IMR-90 (cell line): ENCODE results near the gene ARMH2. TPM values are rescaled to one million over a fixed set of nuclear protein-coding genes. Genes with fewer than 3 reads are reported as not detected.

Source experiments
- ATAC-seq: fragments of 200-7000 bp; cut with Tn5 transposase; 2 replicates; pipeline ENCODE4 v1.9.1; 2020; ENCODE audit warnings: low read depth, mild to moderate bottlenecking, moderate library complexity
- BruUV-seq: library from RNA; stranded (reverse); fragments of 400-500 nt; replicated peaks from 2 replicates; lab custom pipeline; 2021; lab: Mats Ljungman, UMichigan
- CTCF ChIA-PET: fragments of 300-600 bp; formaldehyde crosslinking; extraction: SDS; loops from one replicate; lab custom pipeline; 2021; ENCODE audit warnings: antibody characterized with exemption; lab: Yijun Ruan, JAX
- POLR2A ChIA-PET: fragments of 300-600 bp; sonication (Branson Sonifier 250); formaldehyde crosslinking; loops from one replicate; lab custom pipeline; 2022; ENCODE audit warnings: antibody characterized with exemption; ENCODE audit not compliant: unreplicated experiment; lab: Charles Lee
- DNase-seq: peaks from one replicate; pipeline ENCODE4 v3.0.0; 2013
- H2AFZ ChIP-seq: replicated peaks from 2 replicates; pipeline ENCODE3; 2013; ENCODE audit warnings: low read length, mild to moderate bottlenecking; ENCODE audit not compliant: poor library complexity
- H2AK5ac ChIP-seq: 2 replicates; pipeline ENCODE4 v1.6.1; 2013; ENCODE audit warnings: low read depth, low read length, inconsistent platforms
- H2AK9ac ChIP-seq: replicated peaks from 2 replicates; pipeline ENCODE3; 2013; ENCODE audit warnings: mild to moderate bottlenecking, low read depth, low read length, moderate library complexity; ENCODE audit not compliant: poor library complexity
- H2BK120ac ChIP-seq: 2 replicates; pipeline ENCODE4 v1.6.1; 2013; ENCODE audit warnings: low read depth, low read length, inconsistent platforms
- H2BK15ac ChIP-seq: 3 replicates; pipeline ENCODE4 v1.6.1; 2013; ENCODE audit warnings: low read depth, low read length, inconsistent platforms
- H2BK20ac ChIP-seq: 2 replicates; pipeline ENCODE4 v1.6.1; 2013; ENCODE audit warnings: low read depth, mild to moderate bottlenecking, inconsistent platforms, low read length, moderate library complexity
- H2BK5ac ChIP-seq: 2 replicates; pipeline ENCODE4 v1.6.1; 2013; ENCODE audit warnings: mild to moderate bottlenecking, low read depth, low read length, inconsistent platforms; ENCODE audit not compliant: poor library complexity, severe bottlenecking
- H3K14ac ChIP-seq: replicated peaks from 2 replicates; pipeline ENCODE4 v1.6.1; 2013; ENCODE audit warnings: low read depth, low read length, inconsistent platforms
- H3K18ac ChIP-seq: 2 replicates; pipeline ENCODE4 v1.6.1; 2013; ENCODE audit warnings: low read depth, low read length, control low read depth
- H3K23ac ChIP-seq: 2 replicates; pipeline ENCODE4 v1.6.1; 2013; ENCODE audit warnings: low read depth, low read length, inconsistent platforms
- H3K27ac ChIP-seq: 2 replicates; pipeline ENCODE4 v1.5.1; 2013; ENCODE audit warnings: mild to moderate bottlenecking, control low read depth, low read length; ENCODE audit not compliant: insufficient read depth
- H3K27me3 ChIP-seq: 2 replicates; pipeline ENCODE4 v1.6.1; 2013; ENCODE audit warnings: low read length; ENCODE audit not compliant: control insufficient read depth, insufficient read depth
- H3K36me3 ChIP-seq: 2 replicates; pipeline ENCODE4 v1.6.1; 2013; ENCODE audit warnings: low read length, mixed read lengths; ENCODE audit not compliant: control insufficient read depth, insufficient read depth
- H3K4ac ChIP-seq: 2 replicates; pipeline ENCODE4 v1.6.1; 2013; ENCODE audit warnings: low read depth, low read length, inconsistent platforms
- H3K4me1 ChIP-seq: 2 replicates; pipeline ENCODE4 v1.6.1; 2013; ENCODE audit warnings: low read length, mixed read lengths; ENCODE audit not compliant: control insufficient read depth, insufficient read depth
- H3K4me2 ChIP-seq: 2 replicates; pipeline ENCODE4 v1.6.1; 2013; ENCODE audit warnings: low read depth, mild to moderate bottlenecking, control low read depth, low read length, moderate library complexity
- H3K4me3 ChIP-seq: 2 replicates; pipeline ENCODE4 v1.5.1; 2013; ENCODE audit warnings: low read depth, mild to moderate bottlenecking, control low read depth, low read length, moderate library complexity; ENCODE audit not compliant: insufficient read depth
- H3K56ac ChIP-seq: 2 replicates; pipeline ENCODE4 v1.6.1; 2013; ENCODE audit warnings: low read length, inconsistent platforms; ENCODE audit not compliant: insufficient read depth; ENCODE audit errors: extremely low read depth
- H3K79me1 ChIP-seq, 2 experiments: 2 replicates each; pipeline ENCODE4 v1.6.1; 2013; ENCODE audit warnings: low read length in 2 of 2, inconsistent platforms in 1 of 2, low read depth in 1 of 2
- H3K9ac ChIP-seq: 2 replicates; pipeline ENCODE4 v1.6.1; 2013; ENCODE audit warnings: low read depth, low read length, control low read depth
- H3K9me1 ChIP-seq: 2 replicates; pipeline ENCODE4 v1.6.1; 2013; ENCODE audit warnings: low read length, inconsistent platforms; ENCODE audit not compliant: insufficient read depth
- H3K9me3 ChIP-seq: 2 replicates; pipeline ENCODE4 v1.6.1; 2013; ENCODE audit warnings: low read length; ENCODE audit not compliant: control insufficient read depth, insufficient read depth
- H4K20me1 ChIP-seq: 2 replicates; pipeline ENCODE4 v1.6.1; 2013; ENCODE audit warnings: low read length, inconsistent platforms; ENCODE audit not compliant: insufficient read depth
- H4K5ac ChIP-seq: 2 replicates; pipeline ENCODE4 v1.6.1; 2013; ENCODE audit warnings: mild to moderate bottlenecking, low read depth, low read length, control low read depth
- H4K8ac ChIP-seq, 2 experiments: 2 replicates each; pipeline ENCODE4 v1.6.1; 2013; ENCODE audit warnings: low read depth in 2 of 2, low read length in 2 of 2, control low read depth in 1 of 2, inconsistent platforms in 1 of 2
- H4K91ac ChIP-seq: 2 replicates; pipeline ENCODE4 v1.6.1; 2013; ENCODE audit warnings: low read depth, low read length, inconsistent platforms; ENCODE audit not compliant: insufficient read depth
- MAFK ChIP-seq: IDR thresholded peaks from 2 replicates; pipeline ENCODE4 v1.6.1; 2012; ENCODE audit warnings: low read depth, low read length, improper control_type of control experiment
- RCOR1 ChIP-seq: IDR thresholded peaks from 2 replicates; pipeline ENCODE4 v1.6.1; 2012; ENCODE audit warnings: mild to moderate bottlenecking, low read length, improper control_type of control experiment; ENCODE audit not compliant: insufficient replicate concordance
- RFX5 ChIP-seq: IDR thresholded peaks from 2 replicates; pipeline ENCODE4 v1.8.0; 2012; ENCODE audit warnings: low read depth, mild to moderate bottlenecking, low read length, moderate library complexity
- WGBS, 2 experiments: methylation state at CpG; one replicate each; pipeline versions ENCODE4 v1.1.5 to v1.1.7; 2013; ENCODE audit warnings: missing lambda C conversion rate in 2 of 2; ENCODE audit not compliant: insufficient read length in 1 of 2; ENCODE audit errors: extremely low coverage in 2 of 2; 5-methylcytosine and 5-hydroxymethylcytosine counted together
- dilution Hi-C: fragments of 300-500 bp; cut with HindIII; formaldehyde crosslinking; loops from one replicate; pipeline ENCODE4 v1.14.3; 2018; ENCODE audit warnings: low sequenced_read_pairs; ENCODE audit not compliant: unreplicated experiment
- in situ Hi-C: fragments of 300-500 bp; cut with MboI; formaldehyde crosslinking; loops from 3 replicates; pipeline ENCODE4 v1.14.3; 2019; ENCODE audit warnings: low sequenced_read_pairs, inconsistent platforms, mixed read lengths
- intact Hi-C: fragments of 100-400 bp; cut with micrococcal nuclease; formaldehyde crosslinking; loops from 2 replicates; pipeline ENCODE4 v1.10.0; 2022
- polyA plus RNA-seq, 3 experiments: library from polyadenylated mRNA; depleted of rRNA; stranded (reverse); fragments of >200 nt; gene quantifications; 2 replicates each; pipeline ENCODE4 v1.2.3, GENCODE V29; 2012; ENCODE audit warnings: low replicate concordance in 1 of 3
- total RNA-seq: library from RNA; depleted of rRNA; stranded (reverse); fragments of >200 nt; gene quantifications from 2 replicates; pipeline ENCODE4 v1.2.3, GENCODE V29; 2012

Gene ARMH2
- total and polyA plus RNA-seq, 2 of the 4 experiments (the other 2 are of a cell fraction), result not detected

DNA sequence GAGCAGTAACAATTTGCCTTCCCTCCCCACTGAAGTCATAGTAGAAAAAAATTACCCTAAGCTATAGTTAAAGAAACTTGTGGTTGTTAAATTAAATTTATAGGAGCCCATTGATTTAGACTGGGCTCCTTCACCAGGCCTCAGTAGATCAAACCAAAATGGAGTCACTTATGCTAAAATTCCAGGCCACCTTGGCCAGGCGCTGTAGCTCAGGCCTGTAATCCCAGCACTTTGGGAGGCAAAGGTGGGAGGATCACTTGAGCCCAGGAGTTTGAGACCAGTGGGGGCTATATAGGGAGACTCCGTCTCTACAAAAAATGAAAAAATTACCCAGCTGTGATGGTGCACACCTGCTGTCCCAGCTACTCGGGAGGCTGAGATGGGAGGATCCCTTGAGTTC is 39.0 kb downstream of the ARMH2 start (continued):
- TF ChIP-seq RFX5 (no peak), MAFK (no peak)

DNA sequence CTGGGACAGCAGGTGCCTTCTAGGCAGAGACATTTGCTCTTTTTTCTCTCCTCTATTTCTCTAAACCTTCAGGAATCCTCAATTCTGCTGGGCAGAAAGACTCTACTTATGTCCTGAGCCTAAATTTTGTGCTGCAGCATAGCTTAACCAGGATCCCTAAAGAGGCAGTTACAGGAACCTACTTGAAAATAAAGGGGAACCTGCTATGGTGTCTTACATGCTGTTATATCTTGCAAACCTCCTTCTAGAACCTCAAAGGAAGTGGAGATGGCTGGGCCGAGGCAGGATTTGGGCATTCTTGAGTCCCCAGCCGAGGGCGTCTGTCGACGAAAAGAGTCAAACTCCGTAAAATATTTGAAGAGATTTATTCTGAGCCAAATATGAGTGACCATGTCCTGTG is 41.1 kb downstream of the ARMH2 start:
- intact Hi-C loops (no loop called here), in situ Hi-C loops (no loop called here), dilution Hi-C loops (no loop called here)
- no peak overlapping the region for H2AK9ac ChIP-seq
- no peaks in the 10 kb centered on the region for H3K36me3 ChIP-seq
- 96% methylated on average over 5 of the region's 6 CpGs; no CpG with 5 or more reads in 1 of the 2 experiments for WGBS, 2 experiments
- no peak overlapping the region for H3K9ac ChIP-seq
- H3K4me3 ChIP-seq, result no peak overlapping the region
- no peak overlapping the region for H3K23ac ChIP-seq
- no peak overlapping the region for H4K91ac ChIP-seq
- DNase-seq, result no peak
- H3K9me3 ChIP-seq, result no peaks in the 10 kb centered on the region
- no peaks in the 10 kb centered on the region for H3K9me1 ChIP-seq
- ChIA-PET POLR2A (no interaction called here), CTCF (no interaction called here)
- H4K8ac ChIP-seq, result no peak overlapping the region
- H2BK5ac ChIP-seq, result no peak overlapping the region
- H2BK120ac ChIP-seq, result no peak overlapping the region
- TF ChIP-seq RCOR1, result no peak
- no peaks in the 10 kb centered on the region for H4K20me1 ChIP-seq
- no TSS peak for BruUV-seq
- no peak overlapping the region for H3K4ac ChIP-seq
- H3K27me3 ChIP-seq, result no peaks in the 10 kb centered on the region
- H3K79me1 ChIP-seq, result no peaks in the 10 kb centered on the region
- H3K4me2 ChIP-seq, result no peak overlapping the region
- no peaks in the 10 kb centered on the region for H3K4me1 ChIP-seq
- H2AFZ ChIP-seq, result no peak overlapping the region
- ATAC-seq, result no peak
- no peak overlapping the region for H3K14ac ChIP-seq
- H3K18ac ChIP-seq, result no peak overlapping the region
- H2AK5ac ChIP-seq, result no peak overlapping the region
- no peak overlapping the region for H2BK15ac ChIP-seq
- no peak overlapping the region for H4K5ac ChIP-seq
- no peak overlapping the region for H3K56ac ChIP-seq
- H3K27ac ChIP-seq, result no peak overlapping the region
- H2BK20ac ChIP-seq, result no peak overlapping the region
